ENCODE measurements around the gene FBXO21.

- TF ChIP-seq CTCF (IDR thresholded peaks at IDR 0.05), result no peak
- no peak for TF ChIP-seq POLR2A (IDR thresholded peaks at IDR 0.05)
- no peak for TF ChIP-seq POLR2AphosphoS5 (IDR thresholded peaks at IDR 0.05)
Measured at GRCh38 chr12:117209626-117210025, 19.4 kb upstream of the FBXO21 start.
